Measurements from ENCODE around the gene RALGAPA2. TPM values are rescaled to one million over a fixed set of nuclear protein-coding genes. Genes with fewer than 3 reads are reported as not detected.
A peak's percentile ranks its signal among the peaks of the same experiment; 100 is the strongest.

The RALGAPA2 gene
- total RNA-seq, 1 donor from 2014 or later, result 88.9 TPM

DNA sequence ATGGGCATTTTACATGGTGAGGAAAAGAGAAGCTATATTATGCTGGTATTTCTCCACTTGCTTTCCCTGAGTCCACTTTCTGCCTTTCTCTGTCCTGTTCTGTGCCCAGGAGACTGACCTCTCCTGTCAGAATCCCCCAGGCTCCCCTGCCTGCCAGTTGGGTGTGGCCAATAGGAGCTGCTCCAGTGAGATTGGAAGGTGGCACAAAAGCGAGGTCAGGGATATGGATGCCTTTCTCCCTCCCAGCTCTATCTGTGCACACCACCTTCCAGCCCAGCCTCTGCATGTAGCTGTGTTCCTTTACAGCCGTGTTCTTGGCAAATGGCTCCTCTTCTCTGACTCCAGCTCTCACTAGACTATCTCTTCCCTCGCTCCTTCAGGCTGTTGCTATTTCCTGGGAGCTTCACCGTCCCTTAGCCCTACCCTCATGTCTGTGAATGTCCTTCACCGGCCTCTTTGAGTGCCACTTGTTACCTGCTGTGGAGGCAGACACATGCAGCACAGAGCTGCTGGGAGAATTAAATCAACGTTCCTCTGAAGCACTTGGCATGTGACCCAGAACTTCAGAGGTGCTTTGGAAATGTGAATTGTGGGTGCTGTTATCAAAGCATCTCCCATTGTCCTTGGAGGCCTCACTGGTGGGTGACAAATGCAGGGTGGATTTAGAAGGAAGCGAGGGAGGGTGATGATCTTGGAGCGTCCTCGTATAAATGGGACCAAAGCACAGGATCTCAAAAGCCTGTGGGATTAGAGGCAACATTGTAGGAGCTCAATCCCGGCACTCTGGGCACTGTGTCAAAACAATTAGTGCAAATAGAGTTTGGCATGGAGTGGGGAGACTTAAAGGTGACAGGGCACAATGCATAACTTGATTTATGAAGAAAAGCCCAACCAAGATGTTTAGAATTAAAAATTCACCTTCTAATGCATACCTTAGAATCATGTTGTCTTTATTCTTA, 28.9 kb upstream of the RALGAPA2 start:
- peak overlapping the region; percentile 43 for H3K27ac ChIP-seq
- peak; percentile 61 for ATAC-seq
- H3K27me3 ChIP-seq, result no peaks in the 10 kb centered on the region
- no peaks in the 10 kb centered on the region for H3K36me3 ChIP-seq
- H3K4me1 ChIP-seq, result peaks cover 40% of the 10 kb centered on the region
- intact Hi-C loops (cut with DNase I), result no loop called here
- TF ChIP-seq CTCF (IDR thresholded peaks at IDR 0.05), result no peak
- no peaks in the 10 kb centered on the region for H3K9me3 ChIP-seq
- no peak for DNase-seq
- H3K4me3 ChIP-seq, result no peak overlapping the region

DNA sequence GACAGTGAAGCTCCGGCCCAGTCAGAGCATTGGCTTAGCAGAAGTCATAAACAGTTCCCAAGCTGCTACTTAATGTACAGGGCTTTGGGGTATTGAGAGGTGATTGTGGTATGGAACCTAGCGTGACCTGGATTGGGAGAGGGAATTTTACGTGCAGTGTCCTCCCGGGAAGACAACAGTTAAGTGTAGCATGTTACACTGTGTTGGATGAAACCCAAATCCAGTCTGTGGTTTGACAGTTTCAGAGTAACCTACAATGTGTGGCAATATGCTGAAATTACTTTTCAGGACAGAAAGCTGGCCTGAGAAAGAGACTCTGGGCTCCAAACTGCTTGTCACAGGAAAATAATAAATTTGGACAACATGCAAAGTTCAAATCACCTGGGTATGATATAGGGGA, 28.1 kb upstream of the RALGAPA2 start:
- intact Hi-C loops (cut with DNase I), result no loop called here
- TF ChIP-seq CTCF (IDR thresholded peaks at IDR 0.05), result no peak
- Histone ChIP-seq H3K27me3 (no peaks in the 10 kb centered on the region), H3K36me3 (no peaks in the 10 kb centered on the region), H3K4me3 (no peak overlapping the region), H3K9me3 (no peaks in the 10 kb centered on the region), H3K4me1 (peaks cover 40% of the 10 kb centered on the region), H3K27ac (peak overlapping the region; percentile 43)
- DNase-seq, result no peak
- ATAC-seq, result no peak

- Histone ChIP-seq H3K4me1 (peaks cover 35% of the 10 kb centered on the region), H3K27ac (no peak overlapping the region), H3K9me3 (no peaks in the 10 kb centered on the region), H3K36me3 (no peaks in the 10 kb centered on the region), H3K4me3 (no peak overlapping the region), H3K27me3 (no peaks in the 10 kb centered on the region)
- ATAC-seq (no peak), DNase-seq (no peak)
- intact Hi-C loops (cut with DNase I), result no loop called here
- TF ChIP-seq CTCF (IDR thresholded peaks at IDR 0.05), result no peak
Measured at GRCh38 chr20:20737158-20737557, 24.7 kb upstream of the RALGAPA2 start.

GRCh38 chr20:20736303-20736702, 23.9 kb upstream of the RALGAPA2 start:
- intact Hi-C loops (cut with DNase I), result no loop called here

DNA sequence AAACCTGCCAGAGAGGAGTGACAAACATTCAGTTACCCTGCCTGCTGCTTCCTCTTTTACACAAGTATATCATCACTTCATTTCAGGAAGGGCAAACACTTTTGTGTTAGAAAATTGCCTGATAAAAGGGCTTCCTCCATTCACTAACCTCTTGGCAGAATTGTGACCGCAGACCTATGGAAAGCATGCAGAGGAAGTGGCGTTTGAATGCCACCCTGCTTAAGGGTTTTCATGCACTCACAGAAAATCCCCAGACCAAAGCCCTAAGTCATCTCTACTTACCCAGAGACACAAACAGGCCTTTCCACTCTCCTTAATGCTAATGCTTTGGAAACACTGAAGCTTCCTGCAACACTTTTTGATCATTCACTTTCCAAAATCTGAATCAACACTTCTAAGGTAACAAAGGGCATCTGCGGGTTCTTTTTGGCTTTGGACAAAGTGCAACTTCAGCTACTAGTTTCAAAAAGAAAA, 22.1 kb upstream of the RALGAPA2 start:
- peaks cover 24% of the 10 kb centered on the region for H3K4me1 ChIP-seq
- H3K27ac ChIP-seq, result peak overlapping the region; percentile 25
- H3K27me3 ChIP-seq, result no peaks in the 10 kb centered on the region
- DNase-seq, result no peak
- no peaks in the 10 kb centered on the region for H3K36me3 ChIP-seq
- H3K4me3 ChIP-seq, result no peak overlapping the region
- intact Hi-C loops (cut with DNase I), result no loop called here
- TF ChIP-seq CTCF (IDR thresholded peaks at IDR 0.05), result no peak
- peak; percentile 60 for ATAC-seq
- no peaks in the 10 kb centered on the region for H3K9me3 ChIP-seq

More at GRCh38 chr20:20736303-20736702, 23.9 kb upstream of the RALGAPA2 start:
- TF ChIP-seq CTCF (IDR thresholded peaks at IDR 0.05), result no peak
- DNase-seq (no peak), ATAC-seq (no peak)
- H3K9me3 ChIP-seq, result no peaks in the 10 kb centered on the region
- no peaks in the 10 kb centered on the region for H3K36me3 ChIP-seq
- H3K4me3 ChIP-seq, result no peak overlapping the region
- H3K27ac ChIP-seq, result no peak overlapping the region
- peaks cover 28% of the 10 kb centered on the region for H3K4me1 ChIP-seq
- no peaks in the 10 kb centered on the region for H3K27me3 ChIP-seq
